Ramos (cell line): ENCODE measurements around the gene IL10RB.
"Not testable (repeated sequence)": the region's sequence is repeated elsewhere in the genome, so short reads cannot be mapped to it uniquely, and the experiment has no call there.

Experiments
- in situ Hi-C: fragments of 300-500 bp; cut with MboI; formaldehyde crosslinking; loops from one replicate; pipeline ENCODE4 v1.14.3; 2022; ENCODE audit warnings: low sequenced_read_pairs; ENCODE audit not compliant: unreplicated experiment

Gene IL10RB

DNA sequence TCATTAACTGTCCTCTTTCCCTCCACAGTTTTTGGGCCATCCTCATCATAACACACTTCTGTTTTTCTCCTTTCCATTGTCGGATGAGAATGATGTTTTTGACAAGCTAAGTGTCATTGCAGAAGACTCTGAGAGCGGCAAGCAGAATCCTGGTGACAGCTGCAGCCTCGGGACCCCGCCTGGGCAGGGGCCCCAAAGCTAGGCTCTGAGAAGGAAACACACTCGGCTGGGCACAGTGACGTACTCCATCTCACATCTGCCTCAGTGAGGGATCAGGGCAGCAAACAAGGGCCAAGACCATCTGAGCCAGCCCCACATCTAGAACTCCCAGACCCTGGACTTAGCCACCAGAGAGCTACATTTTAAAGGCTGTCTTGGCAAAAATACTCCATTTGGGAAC lies 30.0 kb downstream of the IL10RB start:
- in situ Hi-C loops = no loop called here

DNA sequence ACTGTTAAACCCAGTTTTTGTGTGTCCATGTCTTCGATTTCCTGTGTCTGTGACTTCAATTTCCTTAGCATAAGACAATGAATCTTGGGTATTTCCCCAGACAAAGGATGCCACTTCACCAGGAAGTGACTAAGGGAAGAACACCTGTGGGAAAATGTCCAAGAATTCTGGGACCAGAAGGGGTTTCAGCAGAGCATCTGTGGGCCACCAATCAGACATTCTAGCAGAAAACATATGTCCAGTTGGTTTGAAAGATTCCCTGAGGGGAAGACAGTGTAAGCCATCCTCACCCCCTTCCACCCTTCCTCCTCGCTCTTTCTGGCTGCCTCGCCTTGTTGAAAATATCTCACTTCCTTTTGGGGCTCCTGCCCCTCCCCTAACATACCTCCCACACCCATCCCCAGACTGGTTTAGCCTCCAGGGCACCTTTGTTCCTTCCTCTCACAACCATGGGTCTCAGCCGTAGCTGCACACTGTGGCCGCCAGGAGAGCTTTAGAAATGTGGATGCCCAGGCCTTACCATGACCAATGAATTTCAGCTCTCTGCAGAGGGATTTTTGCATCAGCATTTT lies 33.1 kb downstream of the IL10RB start:
- in situ Hi-C loops = no loop called here

GRCh38 chr21:33300701-33301631 lies 34.8 kb downstream of the IL10RB start:
- in situ Hi-C loops = no loop called here

DNA sequence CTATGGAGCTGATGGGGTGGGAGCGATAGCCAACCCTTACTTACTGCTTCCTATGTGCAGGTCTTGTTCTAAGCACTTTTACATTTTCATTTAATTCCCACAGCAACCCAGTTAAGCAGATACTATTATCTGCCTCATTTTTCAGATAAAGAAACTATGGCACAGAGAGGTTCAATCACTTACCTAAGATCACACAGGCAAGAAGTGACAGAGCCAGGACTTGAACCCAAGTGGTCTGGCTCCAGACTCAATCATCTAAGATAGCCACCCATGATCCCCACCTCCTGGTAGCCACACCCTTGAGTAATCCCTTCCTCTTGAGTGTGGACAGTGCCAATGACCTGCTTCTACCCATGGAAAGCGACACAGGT lies 35.5 kb downstream of the IL10RB start:
- in situ Hi-C loops = no loop called here

DNA sequence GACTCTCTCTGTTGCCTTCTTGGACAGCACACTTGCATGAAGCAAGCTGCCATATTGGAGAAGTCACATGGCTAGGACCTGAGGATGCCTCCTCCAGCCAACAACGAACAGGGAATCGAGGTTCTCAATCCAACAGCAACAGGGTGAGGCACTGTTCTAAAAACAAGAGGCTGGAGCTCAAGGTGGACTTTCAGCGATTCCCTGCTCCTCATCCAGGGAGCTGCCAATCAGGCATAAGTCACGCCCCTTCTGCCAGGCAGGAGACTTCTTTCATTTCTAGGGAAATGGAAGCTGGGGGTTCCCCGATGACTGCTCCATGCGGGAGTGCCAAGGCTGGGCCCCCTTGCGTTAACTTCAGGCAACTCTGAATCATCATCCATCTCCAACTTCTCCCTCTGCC lies 35.9 kb downstream of the IL10RB start:
- in situ Hi-C loops = no loop called here

DNA sequence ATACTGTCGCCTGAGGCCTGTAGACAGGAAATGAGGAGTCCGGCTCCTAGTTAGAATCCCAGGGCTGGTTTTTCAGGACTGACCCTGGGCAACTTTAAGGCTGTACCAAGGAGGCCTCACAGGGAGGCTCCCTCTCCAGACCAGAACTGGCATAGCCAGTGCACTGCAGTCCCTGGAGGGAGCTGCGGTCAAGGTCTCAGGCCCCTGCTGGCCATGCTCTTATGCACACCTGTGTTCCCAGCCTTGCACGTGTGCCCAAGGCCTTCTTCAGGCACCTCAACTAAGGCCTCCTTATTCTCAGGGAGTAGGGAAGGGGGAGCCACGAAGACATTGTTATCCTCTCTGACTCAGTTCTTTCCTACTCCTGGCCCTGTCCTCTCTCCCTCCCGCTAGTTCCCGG lies 36.6 kb downstream of the IL10RB start:
- in situ Hi-C loops = no loop called here

GRCh38 chr21:33305344-33305671 lies 39.1 kb downstream of the IL10RB start:
- in situ Hi-C loops = no loop called here

DNA sequence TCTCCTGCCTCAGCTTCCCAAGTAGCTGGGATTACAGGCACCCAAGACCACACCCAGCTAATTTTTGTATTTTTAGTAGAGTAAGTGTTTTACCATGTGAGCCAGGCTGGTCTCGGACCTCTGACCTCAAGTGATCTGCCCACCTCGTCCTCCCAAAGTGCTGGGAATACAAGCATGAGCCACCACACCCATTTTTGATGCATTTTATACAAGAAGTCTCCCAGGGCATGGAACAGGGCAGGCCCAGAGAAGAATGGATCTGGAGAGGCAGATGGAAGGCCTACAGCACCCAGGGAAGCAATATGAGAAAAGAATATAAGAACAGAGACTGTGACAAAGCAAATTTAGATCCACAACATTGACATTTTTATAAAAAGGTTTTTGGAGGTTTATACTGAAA lies 39.8 kb downstream of the IL10RB start:
- in situ Hi-C loops = no loop called here

DNA sequence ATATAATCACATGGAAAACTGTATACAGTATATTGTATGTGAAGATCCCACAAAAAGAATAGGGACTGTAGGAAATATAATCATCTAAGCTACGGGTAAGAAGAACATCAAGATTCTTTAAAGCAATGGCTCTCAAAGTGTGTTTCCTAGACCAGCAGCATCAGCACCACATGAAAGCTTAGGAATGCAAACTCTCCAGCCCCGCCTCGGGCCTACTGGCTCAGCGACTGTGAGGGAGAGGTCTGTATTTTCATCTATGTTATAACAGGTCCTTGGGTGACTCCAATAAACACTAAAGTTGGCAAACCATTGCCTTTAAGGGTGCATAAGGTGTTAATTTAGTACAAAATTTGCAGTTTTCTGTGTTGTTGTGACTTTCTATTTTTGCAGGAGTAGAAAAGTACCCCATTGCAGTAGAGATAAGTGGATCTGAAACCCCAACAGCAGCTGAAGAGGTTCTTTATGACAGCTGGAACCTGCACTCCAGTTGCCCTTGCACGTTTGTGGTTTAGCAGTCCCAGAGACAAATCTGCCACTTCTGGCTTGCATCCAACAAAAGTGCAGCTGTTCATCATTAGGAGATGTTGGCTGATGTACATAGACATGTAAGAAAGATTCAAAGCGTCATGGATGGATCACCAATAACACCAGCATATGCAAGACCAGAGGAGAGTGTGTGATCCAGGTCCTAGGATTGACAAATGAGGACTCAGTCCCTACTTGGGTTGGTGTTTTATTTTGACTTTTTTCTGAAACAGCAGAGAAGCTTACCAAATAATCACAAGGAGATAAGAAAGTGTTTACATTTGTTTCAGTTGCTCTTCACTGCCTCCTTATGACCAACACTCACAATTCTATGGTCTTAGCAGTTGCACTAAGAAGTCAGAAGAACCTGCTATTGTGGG lies 42.7 kb downstream of the IL10RB start:
- in situ Hi-C loops = no loop called here

DNA sequence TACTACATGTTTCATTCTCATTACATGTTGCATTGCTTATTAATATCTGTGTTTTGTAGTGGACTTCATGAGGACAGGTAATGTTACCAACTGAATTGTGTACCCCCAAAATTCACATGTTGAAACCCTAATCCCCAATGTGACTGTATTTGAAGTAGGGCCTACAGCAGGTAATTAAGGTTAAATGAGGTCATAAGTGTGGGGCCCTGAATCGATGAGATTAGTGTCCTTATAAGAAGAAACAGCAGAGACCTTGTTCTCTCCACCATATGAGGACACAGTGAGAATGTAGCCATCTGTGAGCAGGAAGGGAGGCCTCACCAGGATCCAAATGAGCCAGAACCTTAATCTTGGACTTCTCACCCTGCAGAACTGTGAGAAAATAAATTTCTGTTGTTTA lies 43.6 kb downstream of the IL10RB start:
- in situ Hi-C loops = no loop called here

GRCh38 chr21:33312121-33312520 lies 46.0 kb downstream of the IL10RB start:
- in situ Hi-C loops = no loop called here

- in situ Hi-C loops = no loop called here
Observed at GRCh38 chr21:33313183-33313582, 47.0 kb downstream of the IL10RB start.

DNA sequence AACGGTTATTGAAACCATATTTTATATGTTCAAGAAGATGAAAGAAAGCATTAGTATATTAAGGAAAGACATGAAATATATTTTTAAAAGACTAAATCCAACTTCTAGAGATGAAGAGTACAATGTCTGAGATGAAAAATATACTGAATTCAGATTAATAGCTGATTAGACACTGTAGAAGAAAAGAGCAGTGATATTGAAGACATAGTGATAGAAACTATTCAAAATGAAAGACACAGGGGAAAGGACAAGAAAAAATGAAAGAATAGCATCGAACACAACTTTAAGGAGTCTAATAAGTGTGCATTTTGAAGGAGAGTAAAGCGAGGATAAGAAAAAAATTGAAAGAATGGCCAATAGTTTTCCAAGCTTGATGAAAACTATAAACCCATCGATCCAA lies 47.4 kb downstream of the IL10RB start:
- in situ Hi-C loops = no loop called here

- in situ Hi-C loops = no loop called here
Observed at GRCh38 chr21:33314111-33314510, 47.9 kb downstream of the IL10RB start.

GRCh38 chr21:33315946-33316710 lies 50.0 kb downstream of the IL10RB start:
- in situ Hi-C loops = no loop called here

GRCh38 chr21:33317145-33317544 lies 51.0 kb downstream of the IL10RB start:
- in situ Hi-C loops = no loop called here

DNA sequence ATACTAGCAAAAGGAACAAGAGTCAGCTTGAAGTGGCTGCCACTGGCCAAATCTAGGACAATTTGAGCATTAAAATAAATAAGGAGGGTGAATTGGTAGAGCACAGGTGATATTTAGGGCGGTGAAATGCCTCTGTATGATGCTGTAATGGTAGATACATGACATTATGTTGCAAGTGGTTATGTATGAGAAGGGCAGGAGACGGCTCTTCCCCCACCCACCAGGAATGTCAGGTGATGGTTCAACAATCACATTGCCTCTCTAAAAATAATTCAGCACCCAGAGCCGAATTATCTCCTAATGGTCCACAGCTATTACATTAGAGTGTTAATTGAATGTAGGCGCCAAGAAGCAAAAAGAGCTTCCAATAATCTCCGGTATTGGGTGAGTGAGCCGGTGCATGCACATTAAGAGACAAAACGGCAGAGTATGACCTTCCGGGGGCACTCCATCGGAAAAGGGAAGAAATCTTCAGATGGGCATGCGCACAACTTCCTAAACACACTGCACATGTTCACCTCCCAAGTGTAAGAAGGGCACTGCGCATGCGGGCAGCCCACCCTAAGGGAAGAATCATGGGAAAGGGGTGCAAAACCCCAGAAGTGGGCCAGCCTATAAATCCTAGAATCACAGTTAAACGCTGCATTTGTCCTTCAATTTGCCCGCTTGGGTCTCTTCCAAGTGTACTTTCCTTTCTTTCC lies 51.8 kb downstream of the IL10RB start:
- in situ Hi-C loops = no loop called here

DNA sequence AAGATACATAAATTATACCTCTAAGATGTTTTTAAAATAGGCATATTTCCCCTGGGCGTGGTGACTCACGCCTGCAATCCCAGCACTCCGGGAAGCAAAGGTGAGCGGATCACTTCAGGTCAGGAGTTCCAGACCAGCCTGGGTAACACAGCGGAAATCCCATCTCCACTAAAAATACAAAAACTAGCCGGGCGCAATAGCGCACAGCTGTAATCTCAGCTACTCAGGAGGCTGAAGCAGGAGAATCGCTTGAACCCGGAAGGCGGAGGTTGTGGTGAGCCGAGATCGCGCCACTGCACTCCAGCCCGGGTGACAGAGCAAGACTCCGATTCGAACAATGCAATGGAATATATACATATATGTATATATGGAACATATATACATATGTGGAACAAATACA lies 54.8 kb downstream of the IL10RB start:
- in situ Hi-C loops = not testable (repeated sequence)

DNA sequence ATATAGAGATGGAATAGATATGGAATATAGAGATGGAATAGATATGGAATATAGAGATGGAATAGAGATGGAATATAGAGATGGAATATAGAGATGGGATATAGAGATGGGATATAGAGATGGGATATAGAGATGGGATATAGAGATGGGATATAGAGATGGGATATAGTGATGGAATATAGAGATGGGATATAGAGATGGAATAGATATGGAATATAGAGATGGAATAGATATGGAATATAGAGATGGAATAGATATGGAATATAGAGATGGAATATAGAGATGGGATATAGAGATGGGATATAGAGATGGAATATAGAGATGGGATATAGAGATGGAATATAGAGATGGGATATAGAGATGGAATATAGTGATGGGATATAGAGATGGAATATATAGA lies 57.4 kb downstream of the IL10RB start:
- in situ Hi-C loops = not testable (repeated sequence)
